Stimulated activated naive CD4-positive, alpha-beta T cell treated with Interleukin-2 at 50 U/mL for 16 hours (primary cell): Measurements from ENCODE around the gene ZNF780A.
"Not testable (repeated sequence)": the region's sequence is repeated elsewhere in the genome, so short reads cannot be mapped to it uniquely, and the experiment has no call there.

Experiments used
- DNase-seq: peaks from one replicate; lab custom pipeline; 2025; lab: John Stamatoyannopoulos, UW

The ZNF780A gene

DNA sequence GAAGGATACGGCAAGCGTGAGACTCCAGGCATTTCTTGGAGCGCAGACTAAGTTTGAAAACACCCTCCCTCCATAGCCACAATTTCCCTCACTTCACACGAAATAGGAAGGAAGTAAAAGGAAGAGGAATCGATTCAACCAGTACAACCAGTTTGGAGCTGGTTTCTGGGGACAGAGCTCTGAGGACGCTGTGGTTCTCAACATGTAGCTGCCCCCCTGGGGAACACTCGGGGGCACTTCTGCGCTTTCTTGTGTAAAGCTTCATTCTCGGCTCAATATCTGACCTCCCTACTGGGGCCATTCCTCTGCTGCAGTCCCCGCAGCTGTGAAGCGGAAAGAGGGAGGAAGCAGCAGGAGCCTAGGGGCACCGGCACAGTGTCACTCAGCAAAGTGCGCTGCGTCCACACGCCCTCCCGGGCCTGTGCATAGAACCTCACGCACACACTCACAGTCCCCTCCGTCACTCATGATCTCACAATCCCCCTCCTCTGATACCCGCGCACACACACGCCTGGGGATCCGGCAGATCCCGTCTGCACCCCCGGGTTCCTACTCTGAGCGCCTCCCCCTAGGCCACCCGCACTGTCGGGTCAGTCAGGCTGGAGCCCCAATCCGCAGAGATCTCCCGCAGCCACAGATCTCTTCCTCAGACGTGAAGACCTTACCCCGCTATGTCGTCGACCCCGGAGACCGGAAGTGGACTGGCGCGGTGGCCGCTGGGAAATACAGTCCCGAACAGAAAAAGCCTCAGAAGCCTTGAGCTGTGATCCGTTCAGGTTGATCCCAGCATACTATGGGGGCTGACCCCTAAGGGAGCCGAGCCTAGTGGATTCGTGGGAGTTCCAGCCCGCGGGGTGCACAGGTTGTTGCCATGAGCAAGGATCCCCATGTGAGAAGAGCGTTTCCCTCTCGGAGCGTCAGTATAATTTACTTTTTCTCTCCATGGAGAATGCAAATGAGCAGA, at the start of gene ZNF780A:
ZNF780A (minus strand) TSS at position 703 of the 964 bp plus-strand sequence. CDS start 6,190 bp downstream, outside the sequence.
- DNase-seq: peak; percentile 69

DNA sequence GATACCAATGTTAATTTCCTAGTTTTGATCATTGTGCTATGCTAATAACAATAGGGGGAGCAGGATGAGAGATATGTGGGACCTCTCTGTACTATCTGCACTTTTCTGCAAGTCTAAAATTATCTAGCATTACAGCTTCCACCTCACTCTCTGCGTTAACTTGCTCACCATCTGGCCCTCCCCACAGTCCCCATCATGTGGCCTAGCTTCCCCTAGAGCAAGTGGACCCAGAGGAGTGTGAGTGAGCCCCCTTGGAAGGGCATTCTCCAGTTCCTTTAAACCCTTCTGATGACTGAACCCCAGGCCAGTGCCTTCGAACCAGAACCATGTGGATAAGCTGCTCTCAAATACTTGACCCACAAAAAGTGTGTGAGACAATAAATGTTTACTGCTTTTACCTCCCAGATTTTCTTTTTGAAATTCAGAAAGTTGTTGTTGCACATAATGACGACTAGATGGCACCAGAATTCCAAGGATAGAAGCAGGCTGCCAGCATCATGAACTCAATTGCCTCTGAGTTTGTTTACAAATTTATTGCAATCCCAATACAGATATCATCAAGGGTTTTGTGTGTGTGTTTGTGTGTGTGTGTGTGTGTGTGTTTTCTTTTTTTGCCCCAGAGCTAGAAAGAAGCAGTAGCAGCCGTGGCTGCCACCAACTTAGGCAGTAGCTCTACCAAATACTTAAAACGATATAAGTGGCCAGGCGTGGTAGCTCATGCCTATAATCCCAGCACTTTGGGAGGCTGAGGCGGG, 49.0 kb upstream of the ZNF780A start:
- no peak for DNase-seq

GRCh38 chr19:40136818-40137217, 46.1 kb upstream of the ZNF780A start:
- DNase-seq: no peak

DNA sequence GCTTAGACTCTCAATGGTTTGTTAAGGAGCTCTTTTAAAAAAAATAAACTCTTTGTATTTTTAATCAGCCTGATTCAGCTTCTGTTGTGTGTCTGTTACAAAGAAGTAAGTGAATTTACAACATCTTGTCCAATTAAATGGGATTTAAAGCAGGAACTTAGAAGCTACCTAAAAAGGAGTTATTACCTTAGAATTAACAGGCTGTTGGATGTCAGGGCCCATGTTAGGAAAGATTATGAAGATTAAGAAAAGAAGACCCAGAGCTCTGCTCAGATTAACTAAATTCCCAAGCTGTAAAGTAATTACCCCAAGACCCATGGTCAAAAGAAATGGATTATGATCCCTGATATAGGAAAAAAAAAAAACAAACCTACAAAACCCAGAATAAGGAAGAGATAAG, 44.1 kb upstream of the ZNF780A start:
- DNase-seq: no peak

- DNase-seq: no peak
These were observed 42.7 kb upstream of the ZNF780A start for GRCh38 chr19:40133491-40133890.

DNA sequence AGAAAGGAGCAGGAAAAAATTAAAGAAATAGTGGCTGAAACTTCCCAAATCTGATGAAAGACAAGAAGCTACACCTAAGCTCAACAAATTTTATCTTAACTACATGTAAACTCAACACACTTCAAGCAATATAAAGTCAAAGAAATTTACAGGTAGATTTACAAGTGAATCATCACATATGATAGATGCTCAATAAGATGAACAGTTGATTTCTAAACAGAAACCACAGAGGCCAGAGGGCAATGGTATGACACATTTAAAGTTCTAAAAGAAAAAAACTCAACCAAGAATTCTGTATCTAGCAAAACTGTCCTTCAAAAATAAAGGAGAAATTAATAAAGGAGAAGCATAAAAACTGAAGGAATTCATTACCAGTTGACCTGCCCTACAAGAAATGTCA, 39.3 kb upstream of the ZNF780A start:
- DNase-seq: no peak

DNA sequence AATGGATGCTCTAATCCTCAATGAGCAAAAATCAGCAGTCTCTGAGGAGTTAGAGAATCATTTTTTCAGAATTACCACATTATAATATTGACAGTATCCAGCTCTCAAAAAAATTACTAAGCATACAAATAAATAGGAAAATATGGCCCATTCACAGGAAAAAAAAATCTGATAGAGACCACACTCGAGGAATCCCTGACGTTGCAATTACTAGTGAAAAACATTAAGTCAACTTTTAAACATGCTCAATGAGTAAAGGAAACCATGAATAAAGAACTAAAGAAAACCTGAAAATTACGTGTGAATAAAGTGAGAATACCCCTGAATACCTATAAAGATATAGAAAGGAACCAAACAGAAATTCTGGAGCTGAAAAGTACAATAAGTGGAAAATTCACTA, 38.7 kb upstream of the ZNF780A start:
- DNase-seq: no peak

GRCh38 chr19:40128991-40129390, 38.2 kb upstream of the ZNF780A start:
- no peak for DNase-seq

DNA sequence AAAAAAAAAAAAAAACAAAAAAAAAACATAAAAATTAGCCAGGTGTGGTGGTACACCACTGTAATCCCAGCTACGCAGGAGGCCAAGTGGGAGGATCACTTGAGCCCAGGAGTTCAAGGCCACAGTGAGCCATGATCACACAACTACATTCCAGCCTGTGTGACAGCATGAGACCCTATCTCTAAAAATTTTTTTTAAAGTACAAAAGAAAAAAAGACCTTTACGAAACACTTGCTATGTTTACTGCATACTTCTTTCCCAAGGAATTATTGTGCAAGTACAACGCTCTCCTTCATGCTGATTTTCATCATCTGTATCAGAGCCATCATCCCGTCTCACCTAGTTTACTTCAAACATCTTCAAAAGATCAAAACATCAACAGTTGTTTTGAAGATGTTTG, 28.6 kb upstream of the ZNF780A start:
- DNase-seq: no peak

GRCh38 chr19:40118638-40119037, 27.9 kb upstream of the ZNF780A start:
- DNase-seq: not testable (repeated sequence)

GRCh38 chr19:40116075-40116474, 25.3 kb upstream of the ZNF780A start:
- DNase-seq: no peak

DNA sequence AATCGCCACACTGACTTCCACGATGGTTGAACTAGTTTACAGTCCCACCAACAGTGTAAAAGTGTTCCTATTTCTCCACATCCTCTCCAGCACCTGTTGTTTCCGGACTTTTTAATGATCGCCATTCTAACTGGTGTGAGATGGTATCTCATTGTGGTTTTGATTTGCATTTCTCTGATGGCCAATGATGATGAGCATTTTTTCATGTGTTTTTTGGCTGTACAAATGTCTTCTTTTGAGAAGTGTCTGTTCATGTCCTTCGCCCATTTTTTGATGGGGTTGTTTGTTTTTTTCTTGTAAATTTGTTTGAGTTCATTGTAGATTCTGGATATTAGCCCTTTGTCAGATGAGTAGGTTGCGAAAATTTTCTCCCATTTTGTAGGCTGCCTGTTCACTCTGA, 23.4 kb upstream of the ZNF780A start:
- DNase-seq: not testable (repeated sequence)

GRCh38 chr19:40112271-40112670, 21.5 kb upstream of the ZNF780A start:
- not testable (repeated sequence) for DNase-seq

GRCh38 chr19:40110570-40110969, 19.8 kb upstream of the ZNF780A start:
- DNase-seq: no peak

- DNase-seq: no peak
These were observed 14.0 kb upstream of the ZNF780A start for GRCh38 chr19:40104754-40105153.

GRCh38 chr19:40103600-40103999, 12.9 kb upstream of the ZNF780A start:
- DNase-seq: no peak

- no peak for DNase-seq
These were observed 11.1 kb upstream of the ZNF780A start for GRCh38 chr19:40101813-40102212.

- DNase-seq: no peak
These were observed 2.7 kb upstream of the ZNF780A start for GRCh38 chr19:40093416-40093815.

GRCh38 chr19:40091205-40092129, 724 bp upstream of the ZNF780A start:
- no peak for DNase-seq

DNA sequence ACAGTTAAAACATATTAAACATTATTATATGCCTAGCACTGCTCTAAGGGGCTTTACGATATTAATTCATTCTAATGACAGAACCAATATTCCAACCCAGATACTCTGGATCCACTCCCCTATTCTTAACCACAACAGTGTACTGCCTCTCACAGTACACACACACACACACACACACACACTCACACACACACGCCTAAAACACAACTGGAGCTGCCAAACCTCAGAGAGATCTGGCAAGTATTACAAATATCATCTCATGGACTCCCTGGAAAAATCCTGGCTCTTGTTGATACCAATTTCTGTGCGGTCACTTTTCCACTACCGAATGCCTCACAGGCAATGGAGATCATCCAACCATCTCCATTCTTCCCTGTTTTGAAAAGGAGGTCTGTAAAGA, 1.3 kb downstream of the ZNF780A start:
- no peak for DNase-seq

- no peak for DNase-seq
These were observed 2.3 kb downstream of the ZNF780A start for GRCh38 chr19:40088299-40089047.
